ENCODE measurements around the gene CUL9. TPM values are rescaled to one million over a fixed set of nuclear protein-coding genes. Genes with fewer than 3 reads are reported as not detected.
"Not testable (repeated sequence)": the region's sequence is repeated elsewhere in the genome, so short reads cannot be mapped to it uniquely, and the experiment has no call there.

The CUL9 gene
- polyA plus RNA-seq (ENCODE audit: insufficient read length) = 17.8 TPM

DNA sequence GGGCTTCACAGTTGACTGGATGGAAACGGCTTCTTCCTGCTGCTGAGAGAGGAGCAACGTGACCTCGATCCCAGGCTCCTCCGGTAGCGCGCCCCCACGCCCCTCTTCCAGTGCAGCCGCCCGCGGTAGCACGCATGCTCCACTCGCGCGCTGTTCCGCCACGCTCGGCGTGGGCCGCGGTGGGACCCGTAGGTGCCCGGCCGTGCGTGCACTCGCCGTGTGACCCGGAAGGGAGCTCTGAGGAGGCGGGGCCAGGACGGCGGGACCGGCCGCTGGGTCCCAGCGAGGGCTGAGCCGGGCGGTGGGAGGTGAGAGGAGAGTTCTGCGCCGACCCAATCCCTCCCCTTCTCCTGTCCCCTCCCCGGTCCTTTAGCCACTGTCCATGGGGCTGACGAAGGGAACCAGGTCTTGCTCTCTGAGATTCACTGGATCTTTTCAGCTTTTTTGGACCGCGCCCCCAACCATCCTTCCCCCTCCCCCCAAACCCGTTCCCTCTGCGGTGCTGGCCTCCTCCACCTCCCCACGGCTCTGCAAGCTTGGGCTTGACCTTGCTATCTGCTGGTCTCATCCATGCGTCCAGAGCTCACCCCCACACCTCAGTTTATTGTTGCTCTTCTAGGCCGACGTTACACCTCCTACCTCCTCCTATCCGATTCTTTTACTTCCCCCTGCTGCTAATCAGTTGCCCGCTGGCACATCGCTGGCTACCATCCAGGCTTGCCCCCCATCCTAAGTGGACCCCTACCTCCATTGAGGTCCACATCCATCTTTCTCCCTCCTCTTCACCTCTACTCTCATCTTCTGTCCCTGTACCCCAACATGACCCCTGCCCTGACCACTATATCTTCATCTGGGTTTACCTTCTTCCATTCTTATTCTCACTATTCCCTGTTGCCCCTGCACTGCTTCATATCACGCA lies at the start of gene CUL9:
Gene CUL9, plus strand, starts transcription at position 255 of the 919 bp plus-strand sequence. CDS start 2,115 bp downstream, outside the sequence.
- DNase-seq (ENCODE audit: low read depth) = peak; percentile 36

DNA sequence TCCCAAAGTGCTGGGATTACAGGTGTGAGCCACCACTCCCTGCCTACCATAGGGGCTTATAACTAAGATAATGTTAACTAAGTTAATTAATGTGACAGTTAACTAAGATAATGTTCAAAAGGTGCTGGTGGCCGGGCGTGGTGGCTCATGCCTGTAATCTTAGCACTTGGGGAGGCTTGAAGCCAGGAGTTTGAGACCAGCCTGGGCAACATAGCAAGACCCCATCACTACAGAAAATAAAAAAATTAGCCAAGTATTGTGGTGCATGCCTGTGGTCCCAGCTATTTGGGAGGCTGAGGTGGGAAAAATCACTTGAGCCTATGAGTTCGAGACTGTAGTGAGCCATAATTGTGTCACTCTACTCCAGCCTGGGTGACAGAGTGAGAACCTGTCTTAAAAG lies 43.7 kb upstream of the CUL9 start:
- DNase-seq (ENCODE audit: low read depth) = no peak

DNA sequence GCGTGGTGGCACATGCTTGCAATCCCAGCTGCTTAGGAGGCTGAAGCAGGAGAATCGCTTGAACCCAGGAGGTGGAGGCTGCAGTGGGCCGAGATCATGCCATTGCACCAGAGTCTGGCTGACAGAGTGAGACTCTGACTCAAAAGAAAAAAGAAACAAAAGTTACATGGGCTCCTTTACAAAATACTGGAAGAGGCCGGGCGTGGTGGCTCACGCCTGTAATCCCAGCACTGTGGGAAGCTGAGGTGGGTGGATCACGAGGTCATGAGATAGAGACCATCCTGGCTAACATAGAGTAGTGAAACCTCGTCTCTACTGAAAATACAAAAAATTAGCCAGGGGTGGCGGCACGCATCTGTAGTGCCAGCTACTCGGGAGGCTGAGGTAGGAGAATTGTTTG lies 42.0 kb upstream of the CUL9 start:
- not testable (repeated sequence) for DNase-seq (ENCODE audit: low read depth)

DNA sequence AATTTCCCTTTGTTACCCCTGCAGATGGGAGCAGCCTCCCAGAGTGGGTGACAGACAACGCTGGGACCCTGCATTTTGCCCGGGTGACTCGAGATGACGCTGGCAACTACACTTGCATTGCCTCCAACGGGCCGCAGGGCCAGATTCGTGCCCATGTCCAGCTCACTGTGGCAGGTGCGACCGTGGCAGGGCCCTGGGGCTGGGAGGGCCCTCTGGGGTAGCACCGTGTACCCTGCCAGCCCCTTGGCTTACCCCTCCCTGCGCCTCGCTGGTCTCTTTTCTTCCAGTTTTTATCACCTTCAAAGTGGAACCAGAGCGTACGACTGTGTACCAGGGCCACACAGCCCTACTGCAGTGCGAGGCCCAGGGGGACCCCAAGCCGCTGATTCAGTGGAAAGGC lies 40.4 kb upstream of the CUL9 start:
- no peak for DNase-seq (ENCODE audit: low read depth)

DNA sequence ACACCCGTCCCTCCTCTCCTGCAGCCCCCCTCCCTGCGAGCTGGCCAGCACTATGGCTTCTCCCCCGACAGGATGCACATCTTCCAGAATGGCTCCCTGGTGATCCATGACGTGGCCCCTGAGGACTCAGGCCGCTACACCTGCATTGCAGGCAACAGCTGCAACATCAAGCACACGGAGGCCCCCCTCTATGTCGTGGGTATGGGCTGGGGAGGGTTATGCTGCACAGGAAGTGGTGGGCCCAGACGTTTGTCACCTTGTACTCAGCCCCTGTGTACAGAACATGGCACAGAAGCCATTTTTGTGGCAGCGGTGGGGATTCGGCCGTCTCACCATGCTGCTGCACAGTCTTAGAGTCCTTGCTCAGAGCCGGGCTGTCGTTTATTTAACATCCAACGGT lies 39.9 kb upstream of the CUL9 start:
- no peak for DNase-seq (ENCODE audit: low read depth)

DNA sequence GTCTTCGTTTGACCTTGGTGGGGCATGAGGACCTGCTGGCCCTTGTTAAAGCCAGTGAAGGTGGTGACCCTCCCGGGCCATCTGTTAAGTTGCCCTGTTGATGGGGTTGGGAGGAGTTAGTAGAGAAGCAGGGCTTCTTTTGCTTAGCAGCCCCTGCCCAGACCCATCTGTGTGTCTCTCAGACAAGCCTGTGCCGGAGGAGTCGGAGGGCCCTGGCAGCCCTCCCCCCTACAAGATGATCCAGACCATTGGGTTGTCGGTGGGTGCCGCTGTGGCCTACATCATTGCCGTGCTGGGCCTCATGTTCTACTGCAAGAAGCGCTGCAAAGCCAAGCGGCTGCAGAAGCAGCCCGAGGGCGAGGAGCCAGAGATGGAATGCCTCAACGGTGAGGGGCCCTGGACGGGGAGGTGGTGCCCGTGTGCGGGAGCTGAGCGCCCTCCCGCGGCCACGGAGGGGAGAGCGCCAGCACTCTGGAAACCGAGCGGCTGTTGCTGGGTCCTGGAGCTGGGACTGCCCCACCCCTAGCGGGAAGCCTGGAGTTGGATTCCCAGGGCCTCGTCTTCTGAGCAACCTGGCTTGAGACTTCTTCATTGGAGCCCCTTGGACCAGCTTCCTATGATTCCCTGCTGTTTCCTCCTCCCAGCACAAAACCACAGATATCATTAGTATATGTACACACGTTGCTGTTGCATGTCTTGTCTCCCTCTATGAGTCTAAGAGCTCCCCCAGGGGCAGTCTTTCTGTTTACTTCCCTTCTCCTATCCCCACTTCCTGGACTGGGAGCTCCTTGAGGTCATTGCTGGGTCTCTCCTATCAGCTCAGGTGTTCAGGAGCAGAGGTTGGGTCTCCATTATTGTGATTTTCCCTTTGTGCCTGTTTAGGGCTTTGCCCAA lies 38.5 kb upstream of the CUL9 start:
- DNase-seq (ENCODE audit: low read depth) = peak; percentile 81

DNA sequence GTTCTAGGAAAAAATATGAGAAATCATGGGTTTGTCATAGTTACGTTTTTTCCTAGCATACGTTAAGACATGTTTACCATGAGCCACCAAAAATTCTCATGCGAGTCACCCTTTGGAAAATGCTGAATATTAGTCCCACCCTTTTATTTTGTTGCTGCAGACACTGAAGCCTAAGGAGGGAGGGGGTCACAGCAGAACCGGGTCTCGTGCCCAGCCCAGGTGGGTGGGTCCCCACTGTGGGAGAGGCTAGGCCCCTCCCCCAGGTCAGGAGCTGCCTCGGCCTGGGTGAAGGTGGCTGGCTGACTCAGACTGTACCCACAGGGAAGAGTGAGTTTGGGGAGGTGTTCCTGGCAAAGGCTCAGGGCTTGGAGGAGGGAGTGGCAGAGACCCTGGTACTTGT lies 37.1 kb upstream of the CUL9 start:
- DNase-seq (ENCODE audit: low read depth) = no peak

DNA sequence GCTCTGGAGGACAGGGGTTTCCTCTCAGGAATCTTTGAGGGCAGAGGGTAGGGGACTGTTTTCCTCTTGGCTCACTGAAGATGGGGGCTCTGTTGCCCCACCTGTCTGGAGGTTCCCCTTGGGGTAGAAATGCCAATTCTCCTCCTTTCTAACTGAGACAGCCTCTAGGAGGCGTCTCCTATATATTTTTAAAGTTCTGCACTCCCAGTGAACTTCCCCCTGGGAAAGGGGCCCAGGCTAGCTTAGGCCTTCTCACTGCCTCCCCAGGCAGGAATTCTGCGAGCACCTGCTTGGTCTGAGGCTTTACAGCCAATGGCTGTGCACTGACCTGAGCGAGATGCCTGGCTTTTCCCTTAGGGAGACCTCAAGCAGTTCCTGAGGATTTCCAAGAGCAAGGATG lies 35.7 kb upstream of the CUL9 start:
- DNase-seq (ENCODE audit: low read depth) = no peak

DNA sequence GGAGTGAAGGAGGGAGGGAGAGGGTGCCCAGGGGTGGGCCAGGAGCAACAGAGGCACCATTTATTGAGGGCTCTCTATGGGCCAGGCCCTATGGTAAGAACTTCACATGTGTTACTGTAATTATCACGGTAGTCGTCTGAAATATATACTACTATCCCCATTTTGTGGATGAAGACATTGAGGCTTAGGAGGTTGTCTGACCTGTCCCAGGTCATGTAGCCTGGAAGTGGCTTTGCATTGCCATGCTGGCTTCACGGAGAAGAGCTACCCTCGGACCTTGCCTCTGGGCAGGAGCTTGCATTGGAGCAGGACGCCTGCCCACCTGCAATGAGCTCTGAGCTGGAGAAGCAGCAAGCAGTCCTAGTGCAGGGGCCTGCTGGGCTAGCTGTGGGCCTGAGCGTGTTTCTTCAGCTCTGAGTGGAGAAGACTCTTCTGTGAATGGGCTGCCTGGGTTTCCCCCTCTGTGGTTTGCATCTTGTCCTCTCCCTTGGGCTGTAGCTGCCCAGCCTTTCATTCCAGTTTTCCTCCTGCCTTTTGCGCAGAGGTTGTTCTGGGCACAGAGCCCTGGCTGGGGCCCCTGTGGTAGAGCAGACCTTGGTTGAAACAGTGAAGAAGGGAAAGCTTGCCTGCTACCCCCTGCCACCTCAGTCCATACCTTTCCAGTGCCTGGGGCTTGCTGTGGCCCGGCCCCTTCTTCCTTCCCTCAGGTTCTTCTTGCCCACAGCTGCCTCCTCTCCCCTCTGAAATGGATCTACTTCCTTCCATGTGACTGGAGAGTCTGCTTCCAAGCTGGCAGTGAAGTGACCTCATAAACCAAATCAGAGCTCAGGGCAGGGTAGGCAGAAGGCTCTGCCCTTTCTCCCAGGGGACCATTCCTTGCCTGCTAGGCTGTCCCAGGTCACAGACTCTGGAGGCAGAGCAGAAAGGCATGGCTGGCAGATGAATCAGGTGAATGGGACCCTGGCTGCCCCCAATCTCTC lies 35.0 kb upstream of the CUL9 start:
- DNase-seq (ENCODE audit: low read depth) = no peak

DNA sequence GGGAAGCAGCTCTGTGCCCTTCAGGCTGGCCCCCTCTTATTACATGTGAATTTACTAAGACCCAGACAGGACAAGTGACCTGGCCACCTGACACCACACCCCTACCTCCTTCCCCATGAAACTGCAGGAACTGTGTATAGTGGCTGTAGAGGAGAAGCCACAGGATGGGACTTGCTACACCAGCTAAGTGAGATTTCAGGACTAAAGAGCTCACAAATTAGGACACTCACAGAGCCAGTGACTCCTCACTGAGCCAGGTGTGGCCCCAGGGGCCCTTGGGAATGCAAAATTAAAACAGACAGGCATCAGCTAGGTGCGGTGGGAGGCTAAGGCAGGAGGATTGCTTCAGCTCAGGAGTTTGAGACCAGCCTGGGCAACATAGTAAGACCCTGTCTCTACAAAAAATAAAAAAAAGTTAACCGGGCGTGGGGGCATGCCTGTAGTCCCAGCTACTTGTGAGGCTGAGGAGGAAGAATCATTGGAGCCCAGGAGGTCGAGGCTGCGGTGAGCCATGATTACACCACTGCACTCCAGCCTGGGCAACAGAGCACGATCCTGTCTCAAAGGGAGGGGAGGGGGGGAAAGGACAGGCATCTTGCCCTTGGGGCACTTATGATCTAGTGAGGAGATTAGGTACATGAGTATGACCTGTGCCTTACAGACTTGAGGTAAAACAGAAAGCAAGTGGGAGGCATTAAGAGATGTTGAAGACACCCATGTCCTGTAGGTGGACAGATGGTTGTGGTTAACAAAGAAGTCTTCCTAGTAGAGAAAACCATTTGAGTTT lies 34.1 kb upstream of the CUL9 start:
- no peak for DNase-seq (ENCODE audit: low read depth)

DNA sequence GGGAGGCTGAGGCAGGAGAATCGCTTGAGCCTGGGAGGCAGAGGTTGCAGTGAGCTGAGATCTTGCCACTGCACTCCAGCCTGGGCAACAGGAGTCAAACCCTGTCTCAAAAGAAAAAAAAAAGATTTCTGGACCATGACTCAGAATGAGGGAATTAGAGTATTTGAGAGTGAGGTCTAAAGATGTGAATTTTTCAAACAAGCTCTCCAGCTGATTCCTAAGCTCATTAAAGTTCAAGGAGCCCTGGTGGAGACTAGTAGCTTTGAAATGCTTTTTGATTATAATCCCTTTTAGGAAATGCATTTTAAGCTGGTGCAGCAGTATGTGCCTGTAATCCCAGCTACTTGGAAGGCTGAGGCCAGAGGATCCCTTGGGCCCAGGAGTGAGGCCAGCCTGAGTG lies 32.7 kb upstream of the CUL9 start:
- no peak for DNase-seq (ENCODE audit: low read depth)

DNA sequence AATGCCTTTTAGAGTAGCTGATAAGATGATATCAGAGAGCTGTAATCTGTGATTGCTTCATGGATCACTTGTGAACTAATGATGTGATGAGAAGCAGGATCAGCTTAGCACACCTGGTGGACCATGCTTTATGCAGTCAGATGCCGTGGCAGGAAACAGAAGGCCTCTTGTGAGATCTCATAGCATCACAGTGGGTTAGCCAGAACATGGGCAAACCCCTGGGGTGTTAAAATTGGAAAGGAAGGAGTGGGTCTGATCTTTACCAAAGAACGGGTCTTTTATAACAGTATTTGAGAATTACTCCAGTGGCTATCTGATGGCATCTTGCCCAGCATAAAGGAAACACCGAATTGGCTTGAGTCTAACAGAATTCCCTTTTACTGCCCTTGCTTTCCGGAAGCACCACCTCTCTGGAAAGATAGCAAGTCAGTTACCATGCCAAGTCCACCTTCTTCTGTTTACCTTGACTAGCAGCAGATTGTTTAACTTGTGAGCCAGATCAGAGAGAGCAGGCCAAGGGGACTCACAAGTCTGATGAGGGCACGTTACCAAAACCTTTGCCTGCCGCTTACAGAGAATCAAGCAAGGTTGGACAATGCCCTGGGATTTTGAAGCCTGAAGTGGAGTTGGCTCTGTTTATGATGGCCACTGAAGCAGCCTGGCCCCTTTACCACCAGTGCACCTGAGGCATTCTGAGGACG lies 31.8 kb upstream of the CUL9 start:
- DNase-seq (ENCODE audit: low read depth) = no peak

DNA sequence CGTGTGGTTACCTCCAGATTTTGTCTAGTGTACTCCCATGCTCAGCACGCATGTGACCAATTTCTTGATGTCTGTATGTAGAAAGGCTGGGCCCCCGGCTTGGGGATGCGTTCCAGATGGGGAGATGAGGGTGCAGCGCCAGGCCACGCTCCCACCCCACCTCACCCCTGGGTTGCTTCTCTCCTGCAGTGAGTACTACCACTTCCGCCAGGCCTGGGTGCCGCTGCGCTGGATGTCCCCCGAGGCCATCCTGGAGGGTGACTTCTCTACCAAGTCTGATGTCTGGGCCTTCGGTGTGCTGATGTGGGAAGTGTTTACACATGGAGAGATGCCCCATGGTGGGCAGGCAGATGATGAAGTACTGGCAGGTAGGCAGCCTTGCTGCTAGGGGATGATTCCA lies 22.4 kb upstream of the CUL9 start:
- no peak for DNase-seq (ENCODE audit: low read depth)

DNA sequence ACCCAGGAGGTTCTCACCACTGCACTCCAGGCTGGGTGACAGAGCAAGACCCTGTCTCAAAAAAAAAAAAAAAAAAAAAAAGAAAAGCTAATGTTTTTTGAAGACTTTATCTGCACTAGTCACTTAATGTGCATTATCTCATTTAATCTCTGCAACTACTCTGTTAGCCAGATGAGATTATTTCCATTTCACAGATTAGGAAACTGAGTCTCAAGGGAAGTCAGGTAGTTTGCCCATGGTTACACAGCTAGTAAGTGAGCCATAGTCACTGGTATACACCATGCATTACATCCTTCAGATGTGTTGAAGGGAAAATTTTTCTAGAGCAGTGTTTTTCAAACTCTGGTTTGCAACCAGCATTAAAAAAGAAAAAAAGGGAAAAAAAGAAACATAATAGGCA lies 18.1 kb upstream of the CUL9 start:
- no peak for DNase-seq (ENCODE audit: low read depth)

DNA sequence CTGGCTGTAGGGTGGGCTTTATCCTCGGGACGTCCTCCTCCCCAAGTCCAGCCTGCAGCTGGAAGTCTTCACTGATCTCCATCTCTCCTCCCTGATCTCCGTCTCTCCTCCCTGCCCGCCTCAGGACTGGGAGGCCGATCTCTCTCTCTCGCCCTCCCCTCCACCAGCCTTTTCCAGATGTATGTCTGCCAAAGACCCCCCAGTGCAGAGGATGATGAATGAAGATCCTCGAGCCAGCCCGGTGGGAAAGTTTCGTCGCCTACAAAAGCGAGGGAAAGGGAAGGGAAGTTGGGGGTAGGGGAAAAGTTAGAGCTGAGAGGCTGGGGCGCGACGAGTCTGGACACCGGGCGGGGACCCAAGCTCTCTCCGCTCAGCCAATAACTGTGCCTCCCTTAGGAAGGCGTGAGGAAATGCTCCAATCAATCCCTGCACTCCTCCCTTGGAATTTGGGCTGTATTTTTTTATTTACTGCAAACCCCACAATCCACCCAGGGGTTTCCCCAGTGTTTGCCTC lies 11.5 kb upstream of the CUL9 start:
- DNase-seq (ENCODE audit: low read depth) = peak; percentile 80

DNA sequence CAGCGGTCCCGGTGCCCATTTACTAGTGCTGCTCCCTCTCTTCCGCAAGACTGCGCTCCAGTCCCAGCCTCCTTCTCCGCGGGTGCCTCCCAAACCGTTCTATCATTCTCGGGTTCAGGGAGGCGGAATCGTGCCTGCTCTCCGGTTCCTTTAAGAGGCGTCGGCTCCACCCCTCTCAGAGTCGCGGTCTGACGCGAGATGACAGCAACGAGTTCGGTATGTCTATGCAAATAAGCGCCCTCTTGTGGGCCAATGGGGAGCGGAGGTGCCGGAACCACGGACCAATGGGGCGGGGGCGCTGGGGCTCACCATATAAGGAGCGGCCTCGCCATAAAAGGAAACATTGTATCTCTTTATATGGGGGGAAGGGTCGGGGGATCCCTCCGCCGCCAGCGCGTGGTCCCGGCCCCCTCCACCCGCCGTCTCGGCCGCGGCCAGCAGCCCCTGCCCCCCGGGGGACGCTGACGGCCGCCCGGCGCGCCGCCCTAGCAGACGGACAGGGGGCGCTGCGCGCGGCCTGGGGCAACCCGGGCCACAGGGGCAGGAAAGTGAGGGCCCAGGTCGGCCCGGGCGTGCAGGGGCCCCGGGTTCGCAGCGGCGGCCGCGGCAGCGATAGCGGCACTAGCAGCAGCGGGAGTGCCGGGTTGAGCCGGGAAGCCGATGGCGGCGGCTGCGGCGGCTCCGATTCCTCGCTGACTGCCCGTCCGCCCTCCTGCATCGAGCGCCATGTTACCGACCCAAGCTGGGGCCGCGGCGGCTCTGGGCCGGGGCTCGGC lies 10.9 kb upstream of the CUL9 start, which contains the start of gene SRF:
Gene SRF, plus strand, starts transcription at position 339 of the 776 bp plus-strand sequence. Its CDS starts 388 bp downstream, at position 727.
- DNase-seq (ENCODE audit: low read depth) = peak; percentile 98

DNA sequence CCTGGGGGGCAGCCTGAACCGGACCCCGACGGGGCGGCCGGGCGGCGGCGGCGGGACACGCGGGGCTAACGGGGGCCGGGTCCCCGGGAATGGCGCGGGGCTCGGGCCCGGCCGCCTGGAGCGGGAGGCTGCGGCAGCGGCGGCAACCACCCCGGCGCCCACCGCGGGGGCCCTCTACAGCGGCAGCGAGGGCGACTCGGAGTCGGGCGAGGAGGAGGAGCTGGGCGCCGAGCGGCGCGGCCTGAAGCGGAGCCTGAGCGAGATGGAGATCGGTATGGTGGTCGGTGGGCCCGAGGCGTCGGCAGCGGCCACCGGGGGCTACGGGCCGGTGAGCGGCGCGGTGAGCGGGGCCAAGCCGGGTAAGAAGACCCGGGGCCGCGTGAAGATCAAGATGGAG lies 10.3 kb upstream of the CUL9 start:
- DNase-seq (ENCODE audit: low read depth) = no peak

DNA sequence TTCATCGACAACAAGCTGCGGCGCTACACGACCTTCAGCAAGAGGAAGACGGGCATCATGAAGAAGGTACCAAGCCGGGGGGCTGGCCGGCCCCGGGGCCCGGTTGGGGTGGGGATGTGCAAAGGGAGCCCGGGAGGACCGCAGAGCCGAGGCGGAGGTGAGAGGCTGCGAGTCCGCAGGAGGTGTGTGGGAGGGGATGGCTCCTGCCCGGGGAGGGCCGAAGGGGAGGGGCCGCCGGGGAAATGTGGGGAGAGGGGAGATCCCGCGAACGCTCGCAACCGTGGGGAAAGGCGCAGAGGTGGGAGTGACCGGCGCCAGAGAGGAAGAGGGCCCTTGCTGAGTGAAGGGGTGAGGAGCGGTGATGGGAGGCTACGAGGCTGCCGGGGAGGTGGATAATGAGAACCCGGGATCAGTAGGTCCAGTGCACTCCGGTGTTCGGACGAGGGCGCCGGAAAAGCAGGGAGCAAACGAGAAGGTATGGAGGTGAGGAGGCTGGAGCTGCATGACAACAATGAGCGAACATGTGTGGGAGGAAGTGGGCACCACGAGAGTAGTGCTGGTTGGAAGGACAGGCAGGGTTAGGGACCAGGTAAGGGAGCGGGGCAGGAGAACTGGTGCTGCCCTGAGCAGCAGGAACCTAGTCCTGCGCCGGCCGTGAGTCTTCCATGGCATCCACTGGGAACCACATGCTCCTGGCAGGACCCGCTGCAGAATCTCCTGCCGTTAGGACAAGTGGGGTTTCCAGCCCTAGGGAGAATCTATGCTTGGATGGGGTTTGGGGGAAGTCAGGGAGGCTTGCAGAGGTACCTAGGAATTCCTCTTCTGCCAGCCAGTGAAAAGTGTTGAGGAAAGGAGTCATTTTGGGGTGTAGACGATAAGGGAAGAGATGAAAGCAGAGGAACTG lies 9.6 kb upstream of the CUL9 start:
- no peak for DNase-seq (ENCODE audit: low read depth)
